Mononuclear cell (primary cell): Measurements from ENCODE around the gene MAMDC4. TPM values are rescaled to one million over a fixed set of nuclear protein-coding genes. Genes with fewer than 3 reads are reported as not detected.
"Not testable (repeated sequence)": the region's sequence is repeated elsewhere in the genome, so short reads cannot be mapped to it uniquely, and the experiment has no call there.

Experiments
- H3K27me3 ChIP-seq: 2 replicates; pipeline ENCODE4 v1.6.0; 2011; ENCODE audit warnings: low read length, control low read depth; ENCODE audit not compliant: insufficient read depth
- H3K4me1 ChIP-seq: 2 replicates; pipeline ENCODE4 v1.5.1; 2011; ENCODE audit warnings: mild to moderate bottlenecking, low read length, control low read depth; ENCODE audit not compliant: insufficient read depth
- H3K4me3 ChIP-seq: 2 replicates; pipeline ENCODE4 v1.5.1; 2011; ENCODE audit warnings: mild to moderate bottlenecking, low read length, moderate library complexity
- H3K9me3 ChIP-seq: 2 replicates; pipeline ENCODE4 v1.5.1; 2011; ENCODE audit warnings: low read depth, mild to moderate bottlenecking, control low read depth, low read length
- total RNA-seq: library from RNA; depleted of rRNA; stranded (reverse); fragments of >200 nt; gene quantifications from one replicate; pipeline ENCODE4 v1.2.3, GENCODE V29; 2012

Gene MAMDC4
- total RNA-seq, 1 donor = 0.52 TPM

DNA sequence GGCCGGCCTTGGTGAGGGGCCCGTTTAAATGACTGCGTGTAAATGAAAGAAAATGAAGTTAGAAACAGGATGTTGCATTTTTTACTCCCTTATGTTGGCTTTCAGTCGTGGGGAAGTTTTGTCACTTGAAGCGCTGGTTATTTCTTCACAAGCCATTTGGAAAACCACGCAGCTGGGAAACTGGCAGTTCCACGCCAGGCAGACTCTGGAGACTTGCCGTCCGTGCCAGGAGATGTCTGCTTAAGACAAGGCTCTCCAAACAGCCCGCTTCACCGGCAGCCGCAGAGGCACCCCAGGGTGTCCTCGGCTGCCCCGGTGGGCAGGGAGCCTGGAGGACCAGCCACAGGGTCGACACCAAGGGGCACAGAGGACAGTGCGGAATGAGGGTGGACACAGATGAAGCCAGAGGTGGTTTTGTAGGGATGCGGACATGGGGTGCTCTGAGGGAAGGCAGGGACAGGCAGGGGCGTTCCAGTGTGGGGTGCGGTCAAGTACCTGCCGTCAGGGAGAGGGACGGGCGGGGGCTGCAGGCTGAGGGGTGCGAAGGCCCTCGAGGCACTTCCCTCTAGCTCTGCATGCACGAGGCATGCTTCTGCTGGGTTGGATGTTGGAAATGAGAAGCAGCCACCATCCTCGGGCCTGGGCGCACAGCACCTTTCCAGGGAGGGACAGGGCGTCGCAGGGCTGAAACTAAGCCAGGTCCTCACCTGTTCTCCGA, 21.0 kb upstream of the MAMDC4 start:
- no peak overlapping the region for H3K4me3 ChIP-seq
- no peaks in the 10 kb centered on the region for H3K9me3 ChIP-seq
- no peaks in the 10 kb centered on the region for H3K4me1 ChIP-seq
- no peaks in the 10 kb centered on the region for H3K27me3 ChIP-seq

DNA sequence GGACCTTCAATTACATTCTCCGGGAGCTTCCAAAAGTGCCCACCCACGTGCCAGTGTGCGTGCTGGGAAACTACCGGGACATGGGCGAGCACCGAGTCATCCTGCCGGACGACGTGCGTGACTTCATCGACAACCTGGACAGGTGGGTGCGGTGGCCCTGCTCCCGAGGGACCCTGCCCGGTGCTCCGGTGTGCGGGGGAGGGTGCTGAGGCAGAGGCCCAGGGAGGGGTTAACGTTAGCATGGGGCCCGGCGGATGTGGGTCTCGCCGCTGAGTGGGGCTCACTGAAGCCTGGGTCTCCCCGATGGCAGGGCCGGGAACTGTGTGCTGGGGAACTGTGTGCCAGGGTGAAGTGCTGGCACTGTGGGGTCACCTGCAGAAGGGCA, 20.4 kb upstream of the MAMDC4 start:
- Histone ChIP-seq H3K27me3 (no peaks in the 10 kb centered on the region), H3K4me3 (no peak overlapping the region), H3K4me1 (no peaks in the 10 kb centered on the region), H3K9me3 (no peaks in the 10 kb centered on the region)

DNA sequence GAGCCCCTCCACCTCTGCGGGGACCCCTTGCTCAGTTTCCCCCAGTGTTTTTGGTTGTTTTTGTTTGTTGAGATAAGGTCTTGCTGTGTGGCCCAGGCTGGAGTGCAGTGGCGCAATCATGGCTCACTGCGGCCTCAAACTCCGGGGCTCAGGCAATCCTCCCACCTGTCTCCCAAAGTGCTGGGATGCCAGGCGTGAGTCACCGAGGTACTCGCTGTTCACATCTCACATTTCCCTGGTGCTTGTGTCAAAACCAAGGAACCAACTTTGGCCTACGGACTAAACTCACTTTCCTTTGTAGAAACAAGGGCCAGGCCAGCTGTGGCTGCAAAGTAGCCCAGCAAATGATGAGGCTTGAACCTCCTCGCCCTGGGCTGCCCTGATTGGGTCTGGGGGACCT, 19.6 kb upstream of the MAMDC4 start:
- no peaks in the 10 kb centered on the region for H3K4me1 ChIP-seq

DNA sequence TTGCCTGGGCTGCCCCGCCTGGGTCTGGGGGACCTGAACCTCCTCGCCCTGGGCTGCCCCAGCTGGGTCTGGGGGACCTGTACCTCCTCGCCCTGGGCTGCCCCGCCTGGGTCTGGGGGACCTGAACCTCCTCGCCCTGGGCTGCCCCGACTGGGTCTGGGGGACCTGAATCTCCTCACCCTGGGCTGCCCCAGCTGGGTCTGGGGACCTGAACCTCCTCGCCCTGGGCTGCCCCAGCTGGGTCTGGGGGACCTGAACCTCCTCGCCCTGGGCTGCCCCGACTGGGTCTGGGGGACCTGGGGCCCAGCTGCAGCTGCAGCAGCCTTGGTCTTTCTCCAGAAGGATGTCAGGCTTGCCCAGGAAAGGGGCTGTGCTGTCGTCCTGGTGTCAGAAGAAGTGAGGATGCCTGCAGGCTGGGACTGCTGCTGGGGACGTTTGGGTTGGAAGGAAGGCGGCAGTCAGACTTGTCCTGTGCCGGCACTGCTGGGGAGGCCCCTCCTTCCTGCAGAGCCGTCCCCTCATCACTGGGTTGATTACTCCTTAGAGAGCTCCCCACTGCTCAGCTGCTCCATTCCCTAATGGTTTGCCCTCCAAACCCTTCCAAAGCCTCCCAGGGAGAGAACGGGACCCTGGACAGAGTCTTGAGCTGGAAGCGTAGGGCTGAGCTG, 18.6 kb upstream of the MAMDC4 start:
- not testable (repeated sequence) for H3K4me3 ChIP-seq, H3K9me3 ChIP-seq, H3K27me3 ChIP-seq, H3K4me1 ChIP-seq

More for the DNA sequence above, 19.6 kb upstream of the MAMDC4 start:
- no peaks in the 10 kb centered on the region for H3K27me3 ChIP-seq
- H3K4me3 ChIP-seq = no peak overlapping the region
- no peaks in the 10 kb centered on the region for H3K9me3 ChIP-seq

DNA sequence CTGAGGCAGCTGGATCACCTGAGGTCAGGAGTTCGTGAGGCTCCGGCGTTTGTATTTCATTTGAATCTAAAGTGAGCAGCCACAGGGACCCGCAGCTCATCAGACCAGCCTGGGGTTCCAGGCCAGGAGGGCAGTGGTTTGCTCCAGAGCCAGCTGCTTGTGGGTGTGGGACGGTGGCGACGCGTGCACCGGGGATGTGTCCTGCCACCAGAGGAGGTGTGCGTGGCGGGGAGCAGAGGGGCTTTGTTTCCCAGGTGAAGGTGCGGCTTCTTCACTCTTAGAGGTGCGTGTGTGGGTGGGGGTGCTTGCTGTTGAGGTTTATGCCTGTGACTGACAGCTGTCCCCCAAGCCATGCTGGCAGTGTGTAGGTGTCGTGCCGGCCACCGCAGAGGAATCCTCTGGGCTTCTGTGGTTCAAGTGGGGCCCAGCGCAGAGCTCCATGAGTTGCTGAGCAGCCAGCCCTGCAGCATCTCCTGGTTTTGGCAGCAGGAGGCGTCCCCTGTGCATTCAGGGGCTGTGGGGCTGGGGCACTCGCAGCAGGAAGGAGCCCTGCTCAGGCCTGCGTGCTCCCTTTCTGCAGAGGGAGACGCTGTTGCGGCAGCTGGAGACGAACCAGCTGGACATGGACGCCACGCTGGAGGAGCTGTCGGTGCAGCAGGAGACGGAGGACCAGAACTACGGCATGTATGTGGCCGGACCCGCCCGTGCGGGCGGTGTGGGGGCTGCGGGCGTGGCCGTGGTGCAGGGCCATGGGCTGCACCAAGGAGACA, 16.8 kb upstream of the MAMDC4 start:
- no peak overlapping the region for H3K4me3 ChIP-seq
- no peaks in the 10 kb centered on the region for H3K9me3 ChIP-seq

DNA sequence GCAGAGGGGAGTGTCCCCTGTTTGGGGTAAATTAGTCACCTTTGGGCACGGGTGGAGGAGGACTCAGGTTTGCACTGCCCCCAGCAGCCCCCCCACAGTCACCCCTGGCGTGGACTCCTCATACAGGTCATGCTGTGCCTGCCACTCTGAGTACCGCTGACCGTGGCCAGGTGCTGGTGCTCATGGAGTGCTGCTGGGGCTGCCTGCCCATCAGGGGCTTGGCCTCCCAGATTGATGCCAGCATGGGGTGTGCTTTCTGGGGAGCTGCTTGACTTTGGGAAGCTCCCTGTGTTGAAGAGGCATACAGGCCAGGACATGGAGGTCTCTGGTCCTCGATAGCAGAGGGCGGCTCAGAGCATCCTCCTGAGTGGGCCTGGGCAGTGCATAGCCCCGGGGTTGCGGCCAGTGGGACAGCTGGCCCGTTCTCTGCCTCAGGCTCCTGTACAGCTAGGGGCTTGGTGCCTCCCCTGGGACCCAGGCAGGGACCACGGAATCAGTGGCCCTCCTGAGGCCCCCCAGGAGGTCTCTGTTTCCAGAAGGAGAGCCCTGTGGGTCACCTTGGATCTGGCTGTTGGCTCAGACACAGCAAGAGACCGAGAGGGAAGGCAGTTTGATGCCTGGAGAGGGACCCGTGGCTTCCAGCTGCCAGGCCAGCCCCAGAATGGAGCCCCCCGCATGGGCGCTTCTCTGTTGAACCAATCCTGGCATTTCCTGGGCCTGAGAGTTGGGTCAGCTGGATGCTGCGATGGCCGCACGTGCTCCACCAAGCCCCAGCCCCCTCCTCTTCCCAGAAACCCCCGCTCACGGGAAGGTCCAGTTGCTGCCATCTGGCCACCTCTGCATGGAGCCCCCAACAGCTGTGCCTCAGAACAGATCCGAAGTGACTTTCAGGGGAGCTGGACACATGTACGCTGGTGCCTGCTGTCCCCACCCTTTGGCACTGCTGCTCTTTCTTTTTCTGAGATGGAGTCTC, 15.9 kb upstream of the MAMDC4 start:
- no peaks in the 10 kb centered on the region for H3K27me3 ChIP-seq
- H3K4me3 ChIP-seq = no peak overlapping the region
- no peaks in the 10 kb centered on the region for H3K4me1 ChIP-seq
- H3K9me3 ChIP-seq = no peaks in the 10 kb centered on the region

More for the DNA sequence above, 16.8 kb upstream of the MAMDC4 start:
- H3K4me1 ChIP-seq = no peaks in the 10 kb centered on the region
- H3K27me3 ChIP-seq = no peaks in the 10 kb centered on the region

DNA sequence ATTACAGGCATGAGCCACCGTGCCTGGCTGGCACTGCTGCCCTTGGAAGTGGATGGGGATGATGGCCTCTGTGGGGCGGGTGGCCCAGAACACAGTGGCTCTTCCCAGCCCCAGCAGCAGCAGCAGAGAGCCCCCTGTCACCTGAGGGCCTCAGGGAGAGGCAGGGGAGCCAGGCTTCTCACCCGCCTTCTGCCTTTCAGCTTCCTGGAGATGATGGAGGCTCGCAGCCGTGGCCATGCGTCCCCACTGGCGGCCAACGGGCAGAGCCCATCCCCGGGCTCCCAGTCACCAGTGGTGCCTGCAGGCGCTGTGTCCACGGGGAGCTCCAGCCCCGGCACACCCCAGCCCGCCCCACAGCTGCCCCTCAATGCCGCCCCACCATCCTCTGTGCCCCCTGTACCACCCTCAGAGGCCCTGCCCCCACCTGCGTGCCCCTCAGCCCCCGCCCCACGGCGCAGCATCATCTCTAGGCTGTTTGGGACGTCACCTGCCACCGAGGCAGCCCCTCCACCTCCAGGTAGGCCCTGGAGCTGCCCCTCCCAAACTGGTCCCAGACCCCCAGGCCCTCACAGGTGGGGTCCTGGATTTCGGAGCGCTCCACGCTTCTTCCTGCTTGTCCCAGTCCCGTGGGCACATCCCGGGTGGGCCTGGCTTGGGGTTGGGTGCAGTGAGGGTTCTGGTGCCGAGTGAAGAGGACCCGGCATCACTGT, 14.8 kb upstream of the MAMDC4 start:
- Histone ChIP-seq H3K4me3 (no peak overlapping the region), H3K4me1 (peaks cover 9% of the 10 kb centered on the region), H3K27me3 (no peaks in the 10 kb centered on the region), H3K9me3 (no peaks in the 10 kb centered on the region)

DNA sequence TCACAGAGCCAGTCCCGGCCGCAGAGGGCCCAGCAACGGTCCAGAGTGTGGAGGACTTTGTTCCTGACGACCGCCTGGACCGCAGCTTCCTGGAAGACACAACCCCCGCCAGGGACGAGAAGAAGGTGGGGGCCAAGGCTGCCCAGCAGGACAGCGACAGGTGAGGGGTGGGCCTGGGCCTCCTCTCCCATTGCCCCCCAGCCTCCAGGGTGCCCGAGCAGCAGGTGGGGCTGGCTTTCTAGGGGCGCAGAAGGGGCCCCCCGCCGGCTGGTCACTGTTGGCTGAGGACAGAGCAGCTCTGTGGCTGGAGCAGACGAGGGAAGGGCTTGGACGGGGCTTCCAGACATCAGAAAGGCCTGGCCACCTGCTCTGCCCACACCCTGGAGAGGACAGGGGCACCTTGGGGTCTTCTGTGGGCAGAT, 14.3 kb upstream of the MAMDC4 start:
- H3K4me3 ChIP-seq, H3K9me3 ChIP-seq, H3K27me3 ChIP-seq: not testable (repeated sequence)
- peaks cover 13% of the 10 kb centered on the region for H3K4me1 ChIP-seq

DNA sequence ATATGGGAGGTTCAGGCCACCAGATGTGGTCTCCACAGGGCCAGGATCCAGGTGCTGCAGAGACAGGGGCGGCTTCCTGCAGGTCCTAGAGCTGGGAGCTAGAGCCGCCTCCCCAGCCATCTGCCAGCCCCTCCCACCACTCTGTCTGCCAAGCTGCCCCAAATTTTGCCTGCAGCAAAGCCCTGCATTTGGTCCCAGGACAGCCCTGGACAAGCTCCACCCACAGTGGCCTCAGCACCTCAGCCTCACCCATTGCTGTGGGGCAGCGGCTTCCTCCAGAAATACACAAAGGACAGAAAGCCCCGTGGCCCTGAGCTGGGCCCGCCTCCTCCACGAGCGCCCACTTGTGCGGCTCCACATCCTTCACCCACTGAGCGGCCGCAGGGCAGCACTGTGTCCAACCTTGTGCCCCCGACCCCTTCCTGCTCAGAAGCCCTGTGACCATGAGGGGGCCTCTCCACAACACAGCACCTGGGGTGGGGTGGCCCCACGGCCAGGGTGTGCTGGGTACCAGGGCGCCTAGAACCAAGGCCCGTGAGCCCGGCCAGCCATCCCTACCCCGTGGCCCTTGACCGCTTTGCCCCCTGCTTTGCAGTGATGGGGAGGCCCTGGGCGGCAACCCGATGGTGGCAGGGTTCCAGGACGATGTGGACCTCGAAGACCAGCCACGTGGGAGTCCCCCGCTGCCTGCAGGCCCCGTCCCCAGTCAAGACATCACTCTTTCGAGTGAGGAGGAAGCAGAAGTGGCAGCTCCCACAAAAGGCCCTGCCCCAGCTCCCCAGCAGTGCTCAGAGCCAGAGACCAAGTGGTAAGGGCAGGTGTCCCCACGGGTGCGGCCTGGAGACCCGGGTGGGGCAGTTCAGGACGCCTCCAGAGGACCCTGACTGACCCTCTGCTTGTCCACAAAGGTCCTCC, 13.6 kb upstream of the MAMDC4 start:
- Histone ChIP-seq H3K4me3 (no peak overlapping the region), H3K4me1 (peaks cover 19% of the 10 kb centered on the region), H3K9me3 (no peaks in the 10 kb centered on the region), H3K27me3 (no peaks in the 10 kb centered on the region)

DNA sequence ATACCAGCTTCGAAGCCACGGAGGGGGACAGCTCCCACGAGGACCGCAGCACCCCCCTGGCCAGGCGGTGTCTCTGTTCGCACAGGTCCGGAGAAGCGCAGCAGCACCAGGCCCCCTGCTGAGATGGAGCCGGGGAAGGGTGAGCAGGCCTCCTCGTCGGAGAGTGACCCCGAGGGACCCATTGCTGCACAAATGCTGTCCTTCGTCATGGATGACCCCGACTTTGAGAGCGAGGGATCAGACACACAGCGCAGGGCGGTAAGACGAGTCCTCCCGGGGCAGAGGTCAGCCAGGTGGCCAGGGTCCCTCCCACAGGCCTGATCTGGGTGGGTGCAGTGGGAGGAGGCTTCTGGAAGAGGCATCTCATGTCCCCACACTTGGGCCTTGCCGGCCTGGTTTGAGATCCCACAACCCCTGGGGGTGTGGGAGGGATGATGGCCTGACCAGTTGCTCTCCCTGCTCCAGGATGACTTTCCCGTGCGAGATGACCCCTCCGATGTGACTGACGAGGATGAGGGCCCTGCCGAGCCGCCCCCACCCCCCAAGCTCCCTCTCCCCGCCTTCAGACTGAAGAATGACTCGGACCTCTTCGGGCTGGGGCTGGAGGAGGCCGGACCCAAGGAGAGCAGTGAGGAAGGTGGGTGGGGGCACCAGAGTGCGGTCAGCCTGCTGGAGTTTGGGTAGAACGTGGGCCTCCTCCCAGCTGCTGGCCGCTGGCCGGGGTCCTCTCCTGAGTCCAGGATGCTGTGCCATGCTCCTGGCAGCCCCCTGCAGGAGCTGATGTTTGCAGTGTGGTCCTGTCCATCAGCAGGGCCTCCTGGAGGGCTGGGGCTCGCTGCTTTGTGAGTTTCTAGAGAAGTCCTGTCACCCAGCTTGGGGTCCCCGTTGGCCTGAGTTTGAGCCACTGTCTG, 12.7 kb upstream of the MAMDC4 start:
- Histone ChIP-seq H3K4me3 (no peak overlapping the region), H3K4me1 (peaks cover 25% of the 10 kb centered on the region), H3K27me3 (peaks cover 4% of the 10 kb centered on the region), H3K9me3 (no peaks in the 10 kb centered on the region)

DNA sequence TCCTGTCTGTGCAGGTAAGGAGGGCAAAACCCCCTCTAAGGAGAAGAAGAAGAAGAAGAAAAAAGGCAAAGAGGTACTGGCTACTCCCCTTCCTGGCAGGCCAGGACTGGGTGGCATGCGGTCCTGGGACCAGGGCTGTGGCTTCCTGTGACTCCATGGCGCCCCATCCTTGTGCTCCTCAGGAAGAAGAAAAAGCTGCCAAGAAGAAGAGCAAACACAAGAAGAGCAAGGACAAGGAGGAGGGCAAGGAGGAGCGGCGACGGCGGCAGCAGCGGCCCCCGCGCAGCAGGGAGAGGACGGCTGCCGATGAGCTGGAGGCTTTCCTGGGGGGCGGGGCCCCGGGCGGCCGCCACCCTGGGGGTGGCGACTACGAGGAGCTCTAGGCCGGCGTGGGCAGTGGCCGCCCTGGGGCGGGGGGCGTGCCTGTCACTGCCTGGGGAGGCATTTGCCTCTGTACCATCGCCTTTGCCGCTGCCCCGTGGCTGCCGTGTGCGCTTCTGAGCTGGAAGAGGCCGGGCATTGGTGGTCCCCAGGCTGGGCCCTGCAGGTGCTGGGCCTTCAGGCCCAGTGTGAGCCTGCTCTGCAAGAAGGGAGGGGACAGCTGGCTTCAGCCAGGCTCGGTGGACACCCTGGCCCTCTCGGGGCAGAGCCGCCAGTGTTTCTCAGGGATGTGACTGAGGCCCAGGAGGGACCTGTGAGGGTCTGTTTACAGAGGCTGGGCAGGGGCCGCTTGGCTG, 11.8 kb upstream of the MAMDC4 start:
- H3K9me3 ChIP-seq = no peaks in the 10 kb centered on the region
- H3K27me3 ChIP-seq = peaks cover 6% of the 10 kb centered on the region
- H3K4me1 ChIP-seq = peaks cover 25% of the 10 kb centered on the region
- no peak overlapping the region for H3K4me3 ChIP-seq
